GM18519 (cell line): ENCODE data around the gene SYT9.
"Not testable (repeated sequence)": the region's sequence is repeated elsewhere in the genome, so short reads cannot be mapped to it uniquely, and the experiment has no call there.

Source experiments
- ATAC-seq: cut with Tn5 transposase; IDR thresholded peaks from one replicate; pipeline ENCODE4 v1.9.1; 2021; ENCODE audit warnings: mild to moderate bottlenecking, moderate library complexity; ENCODE audit not compliant: unreplicated experiment, low FRiP score

Gene SYT9

GRCh38 chr11:7494086-7494745 lies 242.5 kb downstream of the SYT9 start:
- ATAC-seq = no peak

DNA sequence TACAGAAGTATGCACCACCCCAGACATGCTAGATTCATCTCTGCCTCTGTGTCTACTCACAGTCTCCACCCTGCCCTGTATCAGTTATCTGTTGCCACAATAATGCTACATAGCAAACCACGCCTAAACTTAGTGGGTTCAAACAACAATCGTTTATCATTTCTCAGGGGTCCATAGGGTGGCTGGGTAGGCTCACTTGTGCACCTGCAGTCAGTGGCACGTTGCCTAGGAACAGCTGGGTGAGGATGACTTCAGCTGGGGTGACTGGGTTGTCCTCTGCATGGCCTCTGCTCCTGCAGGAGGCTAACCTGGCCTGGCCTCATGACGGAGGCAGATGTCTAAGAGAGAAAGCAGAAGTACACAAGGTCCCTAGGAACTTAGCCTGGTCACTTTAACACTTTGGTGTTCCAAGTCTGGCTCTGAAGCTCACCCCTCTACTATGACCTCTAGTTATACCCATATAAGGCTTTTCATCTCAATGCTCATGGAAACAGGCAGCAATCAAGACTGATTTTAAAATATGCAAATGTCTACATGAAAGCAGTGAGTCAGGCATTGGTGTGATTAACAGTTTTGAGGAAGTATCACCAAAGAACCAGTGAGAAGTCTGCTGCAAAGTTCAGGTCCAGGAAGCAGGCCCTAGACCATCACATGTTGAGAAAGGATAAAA lies 244.3 kb downstream of the SYT9 start:
- peak; percentile 86 for ATAC-seq

GRCh38 chr11:7498193-7498592 lies 246.5 kb downstream of the SYT9 start:
- no peak for ATAC-seq

GRCh38 chr11:7499081-7499480 lies 247.4 kb downstream of the SYT9 start:
- no peak for ATAC-seq

GRCh38 chr11:7500251-7500650 lies 248.5 kb downstream of the SYT9 start:
- ATAC-seq = no peak

DNA sequence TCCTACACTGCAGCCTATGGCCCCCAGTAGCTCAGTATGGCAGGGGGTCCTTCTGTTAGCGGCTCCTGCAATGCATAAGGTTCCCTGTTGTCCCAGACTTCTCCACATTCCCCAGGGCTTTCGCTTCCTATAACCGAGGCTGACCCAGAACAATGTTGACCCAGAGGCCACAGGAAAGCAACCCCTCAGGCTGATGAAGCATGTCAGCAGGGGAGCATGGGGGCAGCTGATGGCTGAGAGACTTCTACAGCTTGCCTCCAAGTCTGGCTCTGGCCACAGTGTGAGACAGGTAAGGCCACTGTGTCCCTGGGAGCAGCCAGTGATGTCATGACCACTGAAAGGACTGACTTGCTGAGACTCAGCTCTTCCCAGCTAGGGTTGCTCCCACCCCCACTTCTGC lies 249.5 kb downstream of the SYT9 start:
- no peak for ATAC-seq

- ATAC-seq = no peak
Measured at GRCh38 chr11:7501894-7502293, 250.2 kb downstream of the SYT9 start.

GRCh38 chr11:7506243-7506642 lies 254.5 kb downstream of the SYT9 start:
- no peak for ATAC-seq

- ATAC-seq = no peak
Measured at GRCh38 chr11:7508087-7508486, 256.4 kb downstream of the SYT9 start.

DNA sequence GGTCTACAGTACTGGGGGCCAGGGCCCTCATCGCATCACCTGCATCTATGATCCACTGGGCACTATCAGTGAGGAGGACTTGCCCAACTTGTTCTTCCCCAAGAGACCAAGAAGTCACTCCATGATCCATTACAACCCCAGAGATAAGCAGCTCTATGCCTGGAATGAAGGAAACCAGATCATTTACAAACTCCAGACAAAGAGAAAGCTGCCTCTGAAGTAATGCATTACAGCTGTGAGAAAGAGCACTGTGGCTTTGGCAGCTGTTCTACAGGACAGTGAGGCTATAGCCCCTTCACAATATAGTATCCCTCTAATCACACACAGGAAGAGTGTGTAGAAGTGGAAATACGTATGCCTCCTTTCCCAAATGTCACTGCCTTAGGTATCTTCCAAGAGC lies 258.3 kb downstream of the SYT9 start:
- ATAC-seq = no peak

DNA sequence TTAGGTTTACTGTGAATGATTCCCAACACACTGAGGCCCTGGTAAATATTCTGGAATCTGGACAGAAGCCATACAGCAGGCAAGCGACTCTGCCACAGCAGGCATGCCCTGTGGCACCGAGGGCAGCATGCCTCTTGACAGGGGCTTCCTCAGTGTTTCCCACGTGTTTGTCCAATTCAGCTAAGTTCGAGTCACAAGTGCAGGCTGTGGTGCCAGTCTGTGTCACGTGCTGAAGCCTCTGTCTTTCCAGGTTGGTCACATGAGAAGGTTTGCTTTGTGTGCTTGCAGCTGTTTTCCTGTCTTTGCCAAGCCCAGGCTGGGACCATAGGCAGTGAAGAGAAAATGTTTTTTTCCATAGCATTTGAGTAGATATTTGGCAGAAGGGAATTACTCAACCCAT lies 259.7 kb downstream of the SYT9 start:
- no peak for ATAC-seq

- peak; percentile 71 for ATAC-seq
Measured at GRCh38 chr11:7512525-7513233, 261.0 kb downstream of the SYT9 start.

DNA sequence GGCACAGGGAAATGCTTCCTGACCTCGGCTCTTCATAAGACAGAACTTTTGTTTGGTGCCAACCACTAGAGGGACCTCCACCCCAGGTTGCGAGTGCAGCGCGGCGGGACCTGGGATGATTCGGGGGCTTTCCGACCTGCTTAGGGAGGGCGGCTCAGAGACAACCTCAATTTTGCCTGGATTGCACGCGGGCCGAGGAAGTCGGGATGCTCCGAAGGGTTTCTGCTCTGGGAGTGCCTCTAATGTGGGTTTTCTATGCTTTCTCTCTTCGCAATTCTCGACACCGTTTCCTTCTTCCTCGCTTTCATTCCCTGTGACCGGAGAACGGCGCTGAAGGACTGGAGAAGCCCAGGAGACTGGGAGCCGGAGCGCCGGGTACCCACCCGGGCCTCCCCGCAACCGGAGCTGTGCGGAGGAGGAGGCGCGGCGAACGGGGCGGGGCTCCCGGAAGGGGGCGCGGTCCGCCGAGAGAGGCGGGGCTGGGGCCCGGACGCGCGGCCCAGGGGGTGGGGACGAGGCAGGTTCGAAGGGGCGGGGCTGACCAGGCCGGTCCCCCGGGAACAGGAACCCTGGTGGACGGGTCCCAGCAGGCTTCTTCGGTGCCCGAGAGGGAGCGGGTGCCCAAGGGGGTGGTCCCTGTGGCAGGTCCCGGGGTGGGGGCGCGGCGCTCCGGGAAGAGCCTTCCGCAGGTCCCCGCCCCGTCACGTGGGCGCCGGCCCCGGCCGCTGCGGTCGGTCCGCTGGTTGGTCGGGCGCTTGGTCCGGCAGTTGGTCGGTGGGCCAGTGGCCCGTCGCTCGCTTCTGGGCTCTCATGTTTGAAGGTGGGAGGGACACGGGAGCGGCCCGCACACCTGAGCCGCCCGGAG lies 261.8 kb downstream of the SYT9 start, which contains the start of gene PPFIBP2:
Gene PPFIBP2, plus strand, starts transcription at position 766 of the 865 bp plus-strand sequence. CDS start 35,477 bp downstream, outside the sequence.
- peak; percentile 43 for ATAC-seq

DNA sequence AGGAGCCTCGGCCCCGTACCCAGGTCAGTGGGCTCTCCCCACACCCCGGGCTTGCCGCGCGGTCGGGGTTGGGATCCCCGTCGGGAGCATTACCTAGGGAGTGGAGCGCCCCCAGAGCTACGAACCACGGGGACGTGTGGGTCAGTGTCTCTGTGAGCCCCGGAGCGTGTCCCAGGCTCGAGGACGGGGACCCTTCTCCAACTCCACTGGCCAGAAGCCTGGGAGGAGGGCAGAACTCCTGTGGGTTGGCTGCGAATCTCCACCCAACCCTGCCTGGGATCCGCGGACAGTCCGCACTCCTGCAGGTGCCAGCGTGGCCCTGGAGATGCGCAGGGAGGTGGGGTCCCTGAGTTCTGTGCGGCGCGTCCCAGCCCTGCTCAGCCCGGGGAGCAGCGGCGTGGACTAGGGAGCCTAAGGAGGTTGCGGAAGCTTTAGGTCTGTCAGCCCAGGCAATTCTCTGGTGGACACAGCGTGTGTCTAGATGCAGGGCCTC lies 262.4 kb downstream of the SYT9 start:
- peak; percentile 4 for ATAC-seq

GRCh38 chr11:7515447-7515886 lies 263.8 kb downstream of the SYT9 start:
- no peak for ATAC-seq

GRCh38 chr11:7516475-7516874 lies 264.8 kb downstream of the SYT9 start:
- no peak for ATAC-seq

DNA sequence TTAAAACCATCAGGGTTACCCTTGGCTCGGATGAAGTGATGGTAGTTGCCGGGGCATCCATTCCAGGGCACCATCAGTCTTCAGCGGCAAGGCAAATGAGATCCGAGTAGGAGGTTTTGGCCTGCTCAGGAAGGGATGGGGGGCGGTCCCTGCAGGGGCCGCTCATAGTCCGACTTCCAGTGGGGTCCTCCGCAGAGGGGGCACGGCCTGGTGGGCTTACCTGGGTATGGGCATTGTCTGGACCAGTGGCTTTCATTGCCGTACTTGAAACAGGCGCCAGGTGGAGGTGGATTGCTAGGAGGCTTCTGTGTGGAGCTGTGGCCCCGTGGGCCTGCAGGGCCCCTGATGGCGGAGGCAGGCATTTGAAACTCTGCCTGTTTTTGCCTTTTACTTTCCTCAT lies 266.0 kb downstream of the SYT9 start:
- ATAC-seq = not testable (repeated sequence)
